Spleen (tissue), 7 donors: ENCODE data around the gene DEFB110.

Experiments
- CTCF ChIP-seq, 11 experiments: fragments of 200-600 bp in 7 of 11; fragments of 450-650 bp in 4 of 11; sonication (generic) in 4 of 11; IDR thresholded peaks in 8 of 11; conservative IDR thresholded peaks in 3 of 11; 1 replicate in 7 of 11; 2 replicates in 4 of 11; pipeline versions ENCODE4 v1.4.0 to v1.8.0; 2016 to 2021; ENCODE audit warnings: antibody characterized with exemption in 11 of 11, inconsistent platforms in 4 of 11, mild to moderate bottlenecking in 1 of 11
- POLR2A ChIP-seq, 3 donors: fragments of 450-650 bp; IDR thresholded peaks; one replicate each; pipeline ENCODE4 v1.5.1; 2017; ENCODE audit warnings: antibody characterized with exemption in 3 of 3, mild to moderate bottlenecking in 1 of 3
- donor health status: DM: no; HTN: no; CAD: no; lungs with moderate emphysema.
- donor health status: DM: no; HTN: no; CAD: no.
- donor health status: DM: no; HTN: no; CAD: no.

- TF ChIP-seq CTCF (IDR thresholded peaks at IDR 0.05 in 8 of 11, conservative IDR thresholded peaks at IDR 0.05 in 3 of 11) (no peak), POLR2A (IDR thresholded peaks at IDR 0.05) (no peak)
Observed at GRCh38 chr6:49978332-49979226, 43.2 kb downstream of the DEFB110 start.
